Measurements from ENCODE around the gene ZNF578.
"Not testable (repeated sequence)": the region's sequence is repeated elsewhere in the genome, so short reads cannot be mapped to it uniquely, and the experiment has no call there.

ZNF578 gene

DNA sequence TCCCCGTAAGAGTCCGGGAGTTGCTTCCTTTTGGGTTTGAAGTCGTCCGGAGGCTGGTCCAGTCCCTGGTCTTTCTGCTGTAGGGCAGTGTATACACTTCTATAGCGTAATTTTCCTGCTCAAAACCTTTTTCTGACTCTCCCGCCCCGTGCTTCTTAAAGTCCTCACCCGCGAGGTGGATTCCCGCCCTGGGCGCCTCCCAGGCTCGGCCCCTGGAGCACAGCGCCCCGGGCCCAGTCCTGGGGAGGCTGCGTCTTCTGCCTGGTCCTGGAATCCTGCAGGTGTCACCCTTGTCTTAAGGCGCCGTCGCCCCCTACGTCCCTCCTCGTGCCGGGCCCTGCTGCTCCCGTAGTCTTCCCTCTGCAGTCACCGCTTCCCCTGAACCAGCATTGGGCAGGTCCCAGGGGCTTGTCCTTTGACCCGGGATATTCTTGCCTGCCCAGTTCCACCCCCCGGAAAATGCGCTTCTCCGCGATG is 39.7 kb downstream of the ZNF578 start:
- TF ChIP-seq, protein P1, sequence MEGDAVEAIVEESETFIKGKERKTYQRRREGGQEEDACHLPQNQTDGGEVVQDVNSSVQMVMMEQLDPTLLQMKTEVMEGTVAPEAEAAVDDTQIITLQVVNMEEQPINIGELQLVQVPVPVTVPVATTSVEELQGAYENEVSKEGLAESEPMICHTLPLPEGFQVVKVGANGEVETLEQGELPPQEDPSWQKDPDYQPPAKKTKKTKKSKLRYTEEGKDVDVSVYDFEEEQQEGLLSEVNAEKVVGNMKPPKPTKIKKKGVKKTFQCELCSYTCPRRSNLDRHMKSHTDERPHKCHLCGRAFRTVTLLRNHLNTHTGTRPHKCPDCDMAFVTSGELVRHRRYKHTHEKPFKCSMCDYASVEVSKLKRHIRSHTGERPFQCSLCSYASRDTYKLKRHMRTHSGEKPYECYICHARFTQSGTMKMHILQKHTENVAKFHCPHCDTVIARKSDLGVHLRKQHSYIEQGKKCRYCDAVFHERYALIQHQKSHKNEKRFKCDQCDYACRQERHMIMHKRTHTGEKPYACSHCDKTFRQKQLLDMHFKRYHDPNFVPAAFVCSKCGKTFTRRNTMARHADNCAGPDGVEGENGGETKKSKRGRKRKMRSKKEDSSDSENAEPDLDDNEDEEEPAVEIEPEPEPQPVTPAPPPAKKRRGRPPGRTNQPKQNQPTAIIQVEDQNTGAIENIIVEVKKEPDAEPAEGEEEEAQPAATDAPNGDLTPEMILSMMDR (conservative IDR thresholded peaks at IDR 0.05; ENCODE audit: low read depth, low read length): no peak
- H3K4me3 ChIP-seq (ENCODE audit: low read depth, low read length): no peak overlapping the region
- DNase-seq (ENCODE audit: low read depth): no peak

DNA sequence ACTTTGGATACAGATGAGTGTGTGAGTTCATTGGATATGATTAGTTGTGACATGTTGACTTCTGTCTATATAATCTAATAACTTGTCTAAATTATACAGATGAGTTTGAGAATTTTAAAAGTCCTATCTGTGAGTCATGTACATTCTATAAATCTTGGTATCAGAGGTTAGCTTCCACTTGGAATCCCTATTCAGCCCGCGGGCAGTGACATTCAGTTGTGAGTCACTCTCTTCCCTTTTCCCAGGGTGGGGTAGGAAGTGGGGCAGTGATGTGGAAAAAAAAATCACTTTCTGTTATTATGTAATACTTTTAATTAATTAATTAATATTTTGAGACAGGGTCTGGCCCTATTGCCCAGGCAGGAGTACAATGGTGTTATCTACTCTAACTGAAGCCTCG is 41.2 kb downstream of the ZNF578 start:
- no peak for DNase-seq (ENCODE audit: low read depth)
- TF ChIP-seq, protein P1 (conservative IDR thresholded peaks at IDR 0.05; ENCODE audit: low read depth, low read length): no peak
- no peak overlapping the region for H3K4me3 ChIP-seq (ENCODE audit: low read depth, low read length)

DNA sequence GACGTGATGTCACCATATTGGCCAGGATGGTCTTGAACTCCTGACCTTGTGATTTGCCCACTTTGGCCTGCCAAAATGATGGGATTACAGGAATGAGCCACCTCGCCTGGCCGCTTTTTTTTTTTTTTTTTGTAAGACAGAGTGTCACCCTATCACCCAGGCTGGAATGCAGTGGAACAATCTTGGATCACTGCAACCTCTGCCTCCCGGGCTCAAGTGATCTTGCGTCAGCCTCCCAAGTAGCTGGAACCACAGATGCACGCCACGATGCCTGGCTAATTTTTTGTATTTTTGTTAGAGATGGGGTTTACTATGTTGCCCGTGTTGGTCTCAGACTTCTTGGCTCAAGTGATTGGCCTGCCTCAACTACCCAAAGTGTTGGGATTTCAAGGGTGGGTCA is 45.2 kb downstream of the ZNF578 start:
- no peak overlapping the region for H3K4me3 ChIP-seq (ENCODE audit: low read depth, low read length)
- TF ChIP-seq, protein P1 (conservative IDR thresholded peaks at IDR 0.05; ENCODE audit: low read depth, low read length): no peak
- no peak for DNase-seq (ENCODE audit: low read depth)

DNA sequence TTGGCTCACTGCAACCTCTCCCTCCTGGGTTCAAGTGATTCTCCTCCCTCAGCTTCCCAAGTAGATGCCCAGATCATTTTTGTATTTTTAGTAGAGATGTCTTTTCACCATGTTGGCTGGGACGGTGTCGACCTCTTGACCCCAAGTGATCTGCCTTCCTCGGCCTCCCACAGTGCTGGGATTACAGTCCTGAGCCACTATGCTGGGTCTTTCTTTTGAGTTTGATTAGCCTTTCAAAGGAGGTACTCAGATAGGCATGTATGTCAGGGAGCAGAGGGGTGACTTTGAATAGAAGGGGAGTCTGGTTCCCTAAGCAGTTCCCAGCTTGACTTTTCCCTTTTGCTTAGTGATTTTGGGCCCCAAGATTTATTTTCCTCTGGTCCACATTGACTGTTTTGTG is 47.1 kb downstream of the ZNF578 start:
- DNase-seq (ENCODE audit: low read depth): not testable (repeated sequence)

DNA sequence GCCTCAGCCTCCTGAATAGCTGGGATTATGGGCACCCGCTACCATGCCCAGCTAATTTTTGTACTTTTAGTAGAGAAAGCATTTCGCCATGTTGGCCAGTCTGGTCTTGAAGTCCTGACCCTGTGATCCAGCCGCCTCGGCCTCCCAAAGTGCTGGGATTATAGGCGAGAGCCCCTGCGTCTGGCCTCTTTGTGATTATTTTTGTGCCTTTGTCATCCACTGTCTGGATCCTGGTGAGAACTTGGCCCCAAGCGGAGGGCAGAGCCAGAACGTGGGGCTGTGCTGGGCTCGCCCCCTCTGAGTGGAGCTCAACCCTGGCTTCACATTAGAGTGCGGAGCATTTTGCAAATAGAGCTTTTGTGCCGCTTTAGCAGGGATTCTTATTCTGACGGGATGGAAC is 47.6 kb downstream of the ZNF578 start:
- DNase-seq (ENCODE audit: low read depth); H3K4me3 ChIP-seq (ENCODE audit: low read depth, low read length): not testable (repeated sequence)

More for the DNA sequence above, 47.1 kb downstream of the ZNF578 start:
- not testable (repeated sequence) for H3K4me3 ChIP-seq (ENCODE audit: low read depth, low read length)

DNA sequence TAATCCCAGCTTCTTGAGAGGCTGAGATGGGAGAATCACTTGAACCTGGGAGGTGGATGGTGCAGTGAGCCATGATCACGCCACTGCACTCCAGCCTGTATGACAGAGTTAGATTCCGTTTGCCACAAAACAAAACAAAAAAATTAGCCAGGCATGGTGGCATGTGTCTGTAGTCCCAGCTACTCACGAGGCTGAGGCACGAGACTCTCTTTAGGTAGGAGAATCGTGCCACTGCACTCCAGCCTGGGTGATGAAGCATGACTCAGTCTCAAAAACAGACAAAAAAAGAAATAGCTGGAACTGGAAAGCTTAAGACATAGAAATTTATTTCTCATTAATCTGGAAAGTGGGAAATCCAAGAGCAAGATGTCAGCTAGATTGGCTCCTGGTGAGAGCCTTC is 53.9 kb downstream of the ZNF578 start:
- no peak overlapping the region for H3K4me3 ChIP-seq (ENCODE audit: low read depth, low read length)
- DNase-seq (ENCODE audit: low read depth): no peak
- TF ChIP-seq, protein P1 (conservative IDR thresholded peaks at IDR 0.05; ENCODE audit: low read depth, low read length): no peak

DNA sequence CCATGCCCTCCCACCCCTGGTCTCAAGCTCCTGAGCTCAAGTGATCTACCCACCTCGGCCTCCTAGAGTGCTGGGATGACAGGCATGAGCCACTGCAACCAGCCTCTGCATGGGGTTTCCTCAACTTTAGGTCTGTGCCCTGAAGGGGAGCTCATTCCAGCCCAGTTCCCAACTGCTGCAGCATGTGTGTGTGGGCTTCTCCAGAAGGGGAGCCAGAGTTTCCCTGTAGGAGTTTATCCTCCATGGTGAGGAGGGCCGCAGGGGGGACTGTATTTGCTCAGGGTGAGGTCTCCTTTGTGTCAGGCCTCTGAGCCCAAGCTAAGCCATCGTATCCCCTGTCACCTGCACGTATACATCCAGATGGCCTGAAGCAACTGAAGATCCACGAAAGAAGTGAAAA is 62.8 kb downstream of the ZNF578 start:
- TF ChIP-seq, protein P1 (conservative IDR thresholded peaks at IDR 0.05; ENCODE audit: low read depth, low read length): no peak
- no peak for DNase-seq (ENCODE audit: low read depth)
- no peak overlapping the region for H3K4me3 ChIP-seq (ENCODE audit: low read depth, low read length)

DNA sequence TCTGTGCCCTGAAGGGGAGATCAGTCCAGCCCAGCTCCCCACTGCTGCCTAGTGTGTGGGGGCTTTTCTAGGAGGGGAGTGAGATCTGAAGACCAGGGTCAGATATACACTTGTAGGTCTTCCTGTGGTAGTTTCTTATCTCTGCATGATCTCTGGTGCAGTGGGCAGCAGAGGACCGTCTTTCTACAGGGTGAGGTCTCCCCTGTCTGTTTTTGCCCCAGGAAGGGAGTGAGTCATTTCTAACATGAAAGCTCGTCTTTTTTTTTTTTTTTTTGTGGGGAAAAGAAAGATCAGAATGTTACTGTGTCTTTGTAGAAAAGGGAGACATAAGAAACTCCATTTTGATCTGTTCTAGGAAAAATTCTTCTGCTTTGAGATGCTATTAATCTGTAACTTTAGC is 65.3 kb downstream of the ZNF578 start:
- H3K4me3 ChIP-seq (ENCODE audit: low read depth, low read length): no peak overlapping the region
- TF ChIP-seq, protein P1 (conservative IDR thresholded peaks at IDR 0.05; ENCODE audit: low read depth, low read length): no peak
- DNase-seq (ENCODE audit: low read depth): no peak

DNA sequence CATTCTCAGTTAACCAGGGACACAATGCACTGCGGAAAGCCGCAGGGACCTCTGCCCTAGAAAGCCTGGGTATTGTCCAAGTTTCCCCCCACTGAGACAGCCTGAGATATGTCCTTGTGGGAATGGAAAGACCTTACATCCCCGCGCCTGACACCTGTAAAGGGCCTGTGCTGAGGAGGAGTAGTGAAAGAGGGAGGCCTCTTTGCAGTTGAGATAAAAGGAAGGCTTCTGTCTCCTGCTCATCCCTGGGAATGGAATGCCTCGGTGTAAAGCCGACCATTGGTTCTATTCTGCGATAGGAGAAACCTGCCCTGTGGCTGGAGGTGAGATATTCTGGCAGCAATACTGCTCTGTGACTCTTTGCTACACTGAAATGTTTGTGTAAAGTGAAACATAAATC is 65.8 kb downstream of the ZNF578 start:
- DNase-seq (ENCODE audit: low read depth); H3K4me3 ChIP-seq (ENCODE audit: low read depth, low read length): not testable (repeated sequence)

All from choroid plexus epithelial cell (primary cell).